Natural killer cell treated with Interleukin-12 subunit alpha and Interleukin-12 subunit beta and Interleukin-15 and Interleukin-18, amount 100 ng/mL, for 72 hours (primary cell): ENCODE results near the gene DNAH11. TPM values are rescaled to one million over a fixed set of nuclear protein-coding genes. Genes with fewer than 3 reads are reported as not detected.
"Not testable (repeated sequence)": the region's sequence is repeated elsewhere in the genome, so short reads cannot be mapped to it uniquely, and the experiment has no call there.

Experiments
- ATAC-seq, 2 donors: fragments of 150-1000 bp; cut with Tn5 transposase in 1 of 2; sonication (Bioruptor Pico), chemical (Tn5 transposase) in 1 of 2; 2 replicates each; pipeline ENCODE4 v1.10.0; 2021
- DNase-seq: peaks from one replicate; pipeline ENCODE4 v3.0.0; 2022; ENCODE audit warnings: low spot score
- H3K27ac Mint-ChIP-seq, 2 donors: 1 replicate in 1 of 2; 2 replicates in 1 of 2; pipeline ENCODE4 v1.8.0; 2022; ENCODE audit warnings: mixed read lengths in 2 of 2, mild to moderate bottlenecking in 1 of 2, moderate library complexity in 1 of 2
- H3K27me3 Mint-ChIP-seq, 2 donors: 1 replicate in 1 of 2; 2 replicates in 1 of 2; pipeline ENCODE4 v1.8.0; 2022; ENCODE audit warnings: mixed read lengths in 2 of 2
- H3K36me3 Mint-ChIP-seq: one replicate; pipeline ENCODE4 v1.8.0; 2022; ENCODE audit warnings: mixed read lengths
- H3K4me1 Mint-ChIP-seq, 2 donors: 1 replicate in 1 of 2; 2 replicates in 1 of 2; pipeline ENCODE4 v1.8.0; 2022; ENCODE audit warnings: low read depth in 2 of 2, mixed read lengths in 2 of 2, mild to moderate bottlenecking in 1 of 2
- H3K4me3 Mint-ChIP-seq: one replicate; pipeline ENCODE4 v1.8.0; 2022; ENCODE audit warnings: mixed read lengths
- H3K9me3 Mint-ChIP-seq: 2 replicates; pipeline ENCODE4 v1.8.0; 2022; ENCODE audit warnings: mixed read lengths
- total RNA-seq, 2 donors: library from RNA; stranded (reverse); gene quantifications; one replicate each; pipeline ENCODE4 v1.2.3, GENCODE V29; 2022

Gene DNAH11, protein sequence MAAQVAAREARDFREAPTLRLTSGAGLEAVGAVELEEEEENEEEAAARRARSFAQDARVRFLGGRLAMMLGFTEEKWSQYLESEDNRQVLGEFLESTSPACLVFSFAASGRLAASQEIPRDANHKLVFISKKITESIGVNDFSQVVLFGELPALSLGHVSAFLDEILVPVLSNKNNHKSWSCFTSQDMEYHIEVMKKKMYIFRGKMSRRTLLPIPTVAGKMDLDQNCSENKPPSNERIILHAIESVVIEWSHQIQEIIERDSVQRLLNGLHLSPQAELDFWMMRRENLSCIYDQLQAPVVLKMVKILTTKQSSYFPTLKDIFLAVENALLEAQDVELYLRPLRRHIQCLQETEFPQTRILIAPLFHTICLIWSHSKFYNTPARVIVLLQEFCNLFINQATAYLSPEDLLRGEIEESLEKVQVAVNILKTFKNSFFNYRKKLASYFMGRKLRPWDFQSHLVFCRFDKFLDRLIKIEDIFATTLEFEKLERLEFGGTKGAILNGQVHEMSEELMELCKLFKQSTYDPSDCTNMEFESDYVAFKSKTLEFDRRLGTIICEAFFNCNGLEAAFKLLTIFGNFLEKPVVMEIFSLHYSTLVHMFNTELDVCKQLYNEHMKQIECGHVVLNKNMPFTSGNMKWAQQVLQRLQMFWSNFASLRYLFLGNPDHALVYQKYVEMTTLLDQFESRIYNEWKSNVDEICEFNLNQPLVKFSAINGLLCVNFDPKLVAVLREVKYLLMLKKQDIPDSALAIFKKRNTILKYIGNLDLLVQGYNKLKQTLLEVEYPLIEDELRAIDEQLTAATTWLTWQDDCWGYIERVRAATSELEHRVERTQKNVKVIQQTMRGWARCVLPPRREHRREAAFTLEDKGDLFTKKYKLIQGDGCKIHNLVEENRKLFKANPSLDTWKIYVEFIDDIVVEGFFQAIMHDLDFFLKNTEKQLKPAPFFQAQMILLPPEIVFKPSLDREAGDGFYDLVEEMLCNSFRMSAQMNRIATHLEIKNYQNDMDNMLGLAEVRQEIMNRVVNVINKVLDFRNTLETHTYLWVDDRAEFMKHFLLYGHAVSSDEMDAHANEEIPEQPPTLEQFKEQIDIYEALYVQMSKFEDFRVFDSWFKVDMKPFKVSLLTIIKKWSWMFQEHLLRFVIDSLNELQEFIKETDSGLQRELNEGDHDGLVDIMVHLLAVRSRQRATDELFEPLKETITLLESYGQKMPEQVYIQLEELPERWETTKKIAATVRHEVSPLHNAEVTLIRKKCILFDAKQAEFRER (N-terminal part only)
- total RNA-seq, result under 1 TPM; 0.05 to 0.45 TPM

DNA sequence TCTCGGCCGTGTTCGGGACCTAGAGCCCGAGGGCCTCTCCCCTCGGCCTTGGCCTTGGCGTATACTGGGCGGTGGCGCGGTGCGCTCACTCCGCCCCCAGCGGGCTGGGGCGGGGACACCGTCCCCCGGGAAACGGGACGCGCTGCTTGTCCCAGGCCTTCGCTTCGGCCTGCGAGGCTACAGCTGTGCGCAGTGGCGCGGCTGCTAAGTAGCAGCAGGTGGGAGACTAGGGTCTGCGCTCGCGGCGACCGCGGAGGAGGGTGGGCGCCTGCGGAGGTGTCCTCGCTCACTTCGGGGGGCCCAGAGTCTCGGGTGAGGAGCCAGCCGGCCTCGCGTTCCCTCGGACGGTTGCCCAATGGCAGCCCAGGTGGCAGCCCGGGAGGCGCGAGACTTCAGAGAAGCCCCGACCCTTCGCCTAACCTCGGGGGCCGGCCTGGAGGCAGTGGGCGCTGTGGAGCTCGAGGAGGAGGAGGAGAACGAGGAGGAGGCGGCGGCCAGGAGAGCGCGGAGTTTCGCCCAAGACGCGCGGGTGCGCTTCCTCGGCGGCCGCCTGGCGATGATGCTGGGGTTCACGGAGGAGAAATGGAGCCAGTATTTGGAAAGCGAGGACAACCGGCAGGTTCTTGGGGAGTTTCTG is at the start of gene DNAH11:
Gene DNAH11, plus strand, starts transcription at position 149 of the 637 bp plus-strand sequence. Its CDS starts 207 bp downstream, at position 356.
- DNase-seq, result no peak
- peaks cover 37 to 64% of the 10 kb centered on the region in 2 donors for H3K27me3 Mint-ChIP-seq
- peaks cover 0 to 3% of the 10 kb centered on the region in 2 donors for H3K4me1 Mint-ChIP-seq
- no peaks in the 10 kb centered on the region for H3K36me3 Mint-ChIP-seq
- no peak within 1 kb of the TSS for H3K27ac Mint-ChIP-seq
- H3K9me3 Mint-ChIP-seq, result no peaks in the 10 kb centered on the region
- peak within 1 kb of the TSS; percentile 55 for H3K4me3 Mint-ChIP-seq
- peak; percentile 82 to 85 for ATAC-seq

DNA sequence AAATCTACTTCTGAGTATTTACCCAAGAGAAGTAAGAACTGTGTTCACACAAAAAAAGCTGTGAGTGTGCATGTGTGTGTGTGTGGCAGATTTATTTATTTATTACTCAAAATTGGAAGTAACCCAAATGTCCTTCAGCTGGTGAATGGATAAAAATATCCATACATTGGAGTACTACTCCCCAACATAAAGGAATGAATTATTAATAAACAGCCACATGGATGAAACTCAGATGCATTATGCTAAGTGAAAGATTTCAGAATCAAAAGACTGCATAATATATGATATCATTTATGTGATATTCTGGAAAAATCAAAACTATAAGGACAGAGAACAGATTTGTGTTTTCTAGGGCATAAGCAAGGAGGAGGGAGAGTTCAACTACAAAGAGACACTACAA is 47.1 kb upstream of the DNAH11 start:
- Mint-ChIP-seq H3K27me3 (no peaks in the 10 kb centered on the region), H3K36me3 (peaks cover 47% of the 10 kb centered on the region), H3K4me3 (no peak overlapping the region), H3K27ac (no peak overlapping the region), H3K9me3 (no peaks in the 10 kb centered on the region), H3K4me1 (peaks cover 0 to 6% of the 10 kb centered on the region in 2 donors)
- DNase-seq, result no peak
- ATAC-seq, result no peak

DNA sequence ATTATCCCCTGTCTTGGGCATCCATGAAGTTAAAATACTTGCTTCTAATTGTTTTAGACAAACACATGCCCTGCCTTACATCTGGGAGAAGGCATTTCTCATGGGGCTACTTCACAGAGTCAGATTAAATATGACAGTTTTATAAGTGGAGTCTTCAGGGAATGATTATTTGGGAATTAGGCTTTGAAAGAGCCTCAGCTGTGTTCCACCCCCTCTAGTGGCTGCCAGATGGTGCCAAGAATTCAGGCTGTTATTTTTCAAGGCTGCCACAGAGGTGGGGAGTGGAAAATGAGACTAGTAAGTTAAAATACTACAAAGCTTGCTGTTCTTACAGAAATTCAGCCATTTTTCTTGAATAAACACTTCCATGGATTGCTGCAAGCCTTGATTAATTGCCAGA is 45.8 kb upstream of the DNAH11 start:
- Mint-ChIP-seq H3K27me3 (no peaks in the 10 kb centered on the region), H3K4me1 (peaks cover 0 to 3% of the 10 kb centered on the region in 2 donors), H3K36me3 (peaks cover 35% of the 10 kb centered on the region), H3K9me3 (no peaks in the 10 kb centered on the region), H3K27ac (no peak overlapping the region), H3K4me3 (no peak overlapping the region)
- ATAC-seq, result no peak
- DNase-seq, result no peak

DNA sequence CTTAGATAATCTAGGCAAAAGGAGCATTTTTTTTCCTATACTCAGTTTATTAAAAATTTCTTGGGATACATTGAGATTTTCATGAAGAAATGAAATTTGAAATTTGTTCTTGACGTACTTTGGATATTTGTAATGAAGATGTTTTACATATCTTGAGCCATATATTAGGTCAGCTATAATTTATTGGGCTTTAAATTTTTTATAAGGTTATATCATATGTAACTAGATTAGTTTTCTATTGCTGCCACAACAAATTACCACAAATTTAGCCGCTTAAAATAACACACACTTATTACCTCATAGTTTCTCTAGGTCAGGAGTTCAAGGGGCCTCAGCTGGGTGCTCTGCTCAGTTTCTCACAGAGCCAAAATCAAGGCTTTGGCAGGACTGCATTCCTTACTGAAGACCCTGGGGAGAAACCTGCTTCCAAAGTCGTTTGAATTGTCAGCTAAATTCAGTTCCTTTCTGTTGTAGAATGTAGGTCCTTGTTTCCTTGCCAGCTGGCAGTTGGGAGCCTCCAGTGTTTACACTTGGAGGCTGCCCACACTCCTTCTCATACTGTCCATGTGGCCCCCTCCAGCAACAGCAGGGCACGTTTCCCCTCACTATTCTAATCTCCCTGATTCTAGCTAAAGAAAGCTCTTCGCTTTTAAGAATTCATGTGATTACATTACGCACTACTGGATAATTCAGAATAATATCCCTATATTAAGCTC is 42.6 kb upstream of the DNAH11 start:
- Mint-ChIP-seq H3K36me3 (peaks cover 20% of the 10 kb centered on the region), H3K9me3 (no peaks in the 10 kb centered on the region), H3K4me3 (no peak overlapping the region), H3K27me3 (no peaks in the 10 kb centered on the region), H3K27ac (no peak overlapping the region), H3K4me1 (peaks cover 0 to 12% of the 10 kb centered on the region in 2 donors)
- ATAC-seq, result no peak
- DNase-seq, result no peak

DNA sequence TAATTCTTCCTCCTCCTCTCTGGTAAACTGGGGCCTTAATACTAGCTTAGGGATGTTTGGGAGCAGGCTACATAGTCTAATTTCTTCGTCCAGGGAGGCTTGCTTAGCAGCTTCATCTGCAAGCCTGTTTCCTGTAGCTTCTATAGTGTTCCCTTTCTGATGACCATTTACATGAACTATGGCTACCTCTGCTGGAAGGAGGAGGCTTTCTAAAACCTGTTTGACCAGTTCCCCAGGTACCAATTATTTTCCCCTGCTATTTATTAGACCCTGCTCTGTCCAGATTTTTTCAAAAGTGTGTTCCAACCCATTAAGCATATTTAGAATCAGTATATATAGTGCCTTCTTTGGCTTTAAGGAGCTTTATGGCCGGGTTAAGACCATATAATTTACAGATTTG is 38.8 kb upstream of the DNAH11 start:
- Mint-ChIP-seq H3K27me3 (no peaks in the 10 kb centered on the region), H3K4me3 (no peak overlapping the region), H3K27ac (peak overlapping the region in 1 of 2 donors; percentile 24), H3K9me3 (no peaks in the 10 kb centered on the region), H3K4me1 (peaks cover 8 to 14% of the 10 kb centered on the region in 2 donors), H3K36me3 (peaks cover 22% of the 10 kb centered on the region)
- DNase-seq, result no peak
- ATAC-seq, result no peak

DNA sequence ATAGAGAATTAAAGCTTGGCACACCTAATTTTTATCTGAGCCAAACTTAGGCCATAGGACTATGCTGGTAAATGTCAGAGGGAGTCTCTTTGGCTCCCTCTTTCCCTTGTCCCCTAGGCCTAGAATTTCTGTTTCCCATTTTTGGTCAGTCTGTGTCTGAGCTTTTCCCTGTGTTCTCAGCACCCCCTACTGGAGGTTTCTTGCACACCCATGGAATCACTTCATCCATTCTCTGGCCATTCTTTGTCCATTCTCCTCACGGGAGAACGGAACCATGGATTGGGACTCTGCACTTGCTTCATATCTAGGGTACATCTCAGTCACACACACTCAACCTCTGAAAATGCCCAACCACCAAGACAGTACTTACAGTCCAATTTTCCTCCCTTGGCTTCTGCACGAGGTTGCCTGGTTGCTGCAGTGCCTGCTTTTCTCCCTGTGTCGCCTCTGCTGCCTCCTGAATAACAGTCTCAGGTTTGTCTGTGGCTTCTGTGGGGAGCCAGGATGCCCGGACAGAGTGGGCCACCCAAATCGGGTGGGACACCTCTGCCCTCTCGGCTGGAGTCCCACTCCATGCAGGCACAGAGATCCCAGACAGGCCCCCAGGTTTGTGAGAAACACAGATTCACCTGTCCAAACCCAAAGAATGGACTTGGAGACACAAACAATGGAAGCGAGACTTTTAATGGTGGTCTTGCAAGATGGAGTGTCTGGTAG is 35.1 kb upstream of the DNAH11 start:
- peak; percentile 65 for DNase-seq
- Mint-ChIP-seq H3K27ac (peak overlapping the region in 1 of 2 donors; percentile 42), H3K4me1 (peaks cover 8 to 13% of the 10 kb centered on the region in 2 donors), H3K27me3 (no peaks in the 10 kb centered on the region), H3K9me3 (no peaks in the 10 kb centered on the region), H3K4me3 (no peak overlapping the region), H3K36me3 (peaks cover 22% of the 10 kb centered on the region)
- peak; percentile 50 to 53 for ATAC-seq

DNA sequence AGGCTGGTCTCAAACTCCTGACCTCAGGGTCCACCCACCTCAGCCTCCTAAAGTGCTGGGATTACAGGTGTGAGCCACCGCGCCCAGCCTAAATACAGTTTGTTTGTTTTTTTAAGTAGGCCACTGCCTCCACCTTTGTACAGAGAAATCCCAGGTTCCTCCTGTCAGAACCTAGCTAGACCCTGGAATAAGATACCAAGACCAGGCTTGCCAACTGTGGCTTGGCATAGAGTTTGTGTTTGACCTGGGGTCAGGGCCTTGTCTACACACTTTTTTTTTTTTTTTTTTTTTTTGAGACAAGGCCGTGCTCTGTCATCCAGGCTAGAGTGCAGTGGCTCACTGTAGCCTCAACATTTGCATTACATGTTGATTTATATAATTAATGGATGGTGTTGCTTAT is 34.3 kb upstream of the DNAH11 start:
- Mint-ChIP-seq H3K9me3 (no peaks in the 10 kb centered on the region), H3K4me1 (peaks cover 8 to 9% of the 10 kb centered on the region in 2 donors), H3K27me3 (no peaks in the 10 kb centered on the region), H3K36me3 (peaks cover 22% of the 10 kb centered on the region), H3K27ac (no peak overlapping the region), H3K4me3 (no peak overlapping the region)
- ATAC-seq (no peak), DNase-seq (no peak)

DNA sequence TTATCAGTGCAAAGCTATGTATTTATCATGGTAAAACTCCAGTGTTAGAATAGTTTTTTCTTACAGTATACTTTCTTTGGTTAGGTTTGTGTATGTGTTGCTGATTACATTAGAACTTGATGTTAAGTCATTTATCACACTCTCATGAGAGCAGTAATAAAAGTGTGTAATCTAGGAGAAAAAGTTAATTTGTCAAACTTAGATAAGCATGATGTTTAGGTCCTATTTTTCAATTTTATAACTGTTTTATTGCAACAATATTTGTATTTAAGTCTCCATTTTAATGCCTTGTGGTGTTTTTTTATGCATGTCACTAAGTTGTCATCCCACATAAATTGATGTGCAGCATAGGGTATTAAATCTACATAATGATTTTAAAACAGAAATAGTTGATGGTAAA is 28.8 kb upstream of the DNAH11 start:
- ATAC-seq (no peak), DNase-seq (no peak)
- no peak overlapping the region for H3K4me3 Mint-ChIP-seq
- H3K4me1 Mint-ChIP-seq, result no peaks in the 10 kb centered on the region
- no peaks in the 10 kb centered on the region for H3K27me3 Mint-ChIP-seq
- no peaks in the 10 kb centered on the region for H3K9me3 Mint-ChIP-seq
- no peaks in the 10 kb centered on the region for H3K36me3 Mint-ChIP-seq
- H3K27ac Mint-ChIP-seq, result no peak overlapping the region

DNA sequence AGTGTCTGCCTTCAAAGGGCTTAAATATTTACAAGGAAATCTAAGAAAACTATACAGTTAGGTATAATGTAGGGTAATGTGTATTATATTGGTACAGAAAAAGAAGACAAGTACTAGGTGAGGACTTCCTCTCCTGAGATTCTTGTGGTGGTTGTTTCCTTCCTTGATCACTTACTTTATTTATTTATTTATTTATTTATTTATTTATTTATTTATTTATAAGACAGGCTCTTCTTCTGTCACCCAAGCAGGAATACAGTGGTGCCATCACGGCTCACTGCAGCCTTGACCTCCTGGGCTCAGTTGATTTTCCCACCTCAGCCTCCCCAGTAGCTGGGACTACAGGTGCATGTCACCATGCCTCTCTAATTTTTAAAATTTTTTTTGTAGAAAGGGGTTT is 18.2 kb upstream of the DNAH11 start:
- no peak overlapping the region for H3K4me3 Mint-ChIP-seq
- no peaks in the 10 kb centered on the region for H3K9me3 Mint-ChIP-seq
- no peaks in the 10 kb centered on the region for H3K4me1 Mint-ChIP-seq
- DNase-seq, result no peak
- no peak for ATAC-seq
- no peaks in the 10 kb centered on the region for H3K36me3 Mint-ChIP-seq
- H3K27me3 Mint-ChIP-seq, result peaks cover 2 to 3% of the 10 kb centered on the region in 2 donors
- no peak overlapping the region for H3K27ac Mint-ChIP-seq

DNA sequence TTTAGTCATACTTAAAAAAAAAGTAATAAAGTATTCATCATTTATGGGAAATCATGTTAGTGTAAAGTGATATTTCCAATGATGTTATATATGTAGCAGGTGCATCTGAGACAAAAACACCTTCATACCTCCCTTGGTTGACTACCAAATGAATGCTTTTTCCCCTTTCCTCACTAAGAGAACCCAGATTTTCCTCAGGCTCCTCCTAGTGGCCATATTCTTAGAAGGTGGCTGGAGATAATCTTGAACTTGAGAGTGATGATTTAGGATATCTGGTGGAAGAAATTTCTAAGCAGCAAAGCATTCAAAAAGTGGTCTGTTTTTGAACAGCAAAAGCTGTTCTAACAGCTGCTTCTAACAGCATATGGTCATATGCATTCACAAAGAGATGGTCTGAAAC is 16.8 kb upstream of the DNAH11 start:
- DNase-seq (no peak), ATAC-seq (no peak)
- no peak overlapping the region for H3K4me3 Mint-ChIP-seq
- no peak overlapping the region for H3K27ac Mint-ChIP-seq
- no peaks in the 10 kb centered on the region for H3K4me1 Mint-ChIP-seq
- H3K27me3 Mint-ChIP-seq, result peaks cover 8% of the 10 kb centered on the region in 2 donors
- no peaks in the 10 kb centered on the region for H3K9me3 Mint-ChIP-seq
- H3K36me3 Mint-ChIP-seq, result no peaks in the 10 kb centered on the region

DNA sequence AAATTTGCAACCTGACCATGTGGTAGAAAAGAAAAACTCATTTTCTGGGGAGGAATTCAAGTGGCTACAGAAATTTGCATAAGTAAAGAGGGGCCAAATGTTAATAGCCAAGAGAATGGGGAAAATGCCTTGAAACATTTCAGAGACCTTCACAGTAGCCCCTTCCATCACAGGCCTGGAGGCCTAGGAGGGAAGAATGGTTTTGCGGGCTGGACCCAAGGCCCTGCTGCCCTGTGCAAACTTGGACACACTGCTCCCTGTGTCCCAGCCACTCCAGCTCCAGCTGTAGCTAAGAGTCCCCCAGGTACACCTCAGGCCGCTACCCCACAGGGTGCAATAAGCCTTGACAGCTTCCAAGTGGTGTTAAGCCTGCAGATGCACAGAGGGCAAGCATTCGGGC is 16.4 kb upstream of the DNAH11 start:
- Mint-ChIP-seq H3K27ac (no peak overlapping the region), H3K9me3 (no peaks in the 10 kb centered on the region), H3K4me1 (no peaks in the 10 kb centered on the region), H3K36me3 (no peaks in the 10 kb centered on the region), H3K4me3 (no peak overlapping the region), H3K27me3 (peaks cover 8% of the 10 kb centered on the region in 2 donors)
- ATAC-seq (peak in 1 of 2 donors; percentile 28), DNase-seq (no peak)

DNA sequence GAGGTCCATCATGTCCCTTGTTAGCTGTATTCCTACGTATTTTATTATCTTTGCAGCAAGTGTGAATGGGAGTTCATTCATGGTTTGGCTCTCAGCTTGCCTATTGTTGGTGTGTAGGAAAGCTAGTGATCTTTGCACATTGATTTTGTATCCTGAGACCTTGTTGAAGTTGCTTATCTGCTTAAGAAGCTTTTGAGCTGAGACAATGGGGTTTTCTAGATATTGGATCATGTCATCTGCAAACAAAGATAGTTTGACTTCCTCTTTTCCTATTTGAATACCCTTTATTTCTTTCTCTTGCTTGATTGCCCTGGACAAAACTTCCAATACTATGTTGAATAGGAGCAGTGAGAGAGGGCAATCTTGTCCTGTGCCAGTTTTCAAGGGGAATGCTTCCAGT is 10.4 kb upstream of the DNAH11 start:
- not testable (repeated sequence) for H3K4me1 Mint-ChIP-seq, H3K9me3 Mint-ChIP-seq, DNase-seq, ATAC-seq, H3K27ac Mint-ChIP-seq, H3K36me3 Mint-ChIP-seq, H3K4me3 Mint-ChIP-seq
- peaks cover 13 to 15% of the 10 kb centered on the region in 2 donors for H3K27me3 Mint-ChIP-seq
